ENCODE measurements around the gene RNF175.

- TF ChIP-seq CTCF (IDR thresholded peaks at IDR 0.05) = no peak
- no peak for TF ChIP-seq POLR2A (IDR thresholded peaks at IDR 0.05)
These were observed 28.8 kb upstream of the RNF175 start, which contains the start of gene SFRP2 for GRCh38 chr4:153788413-153789276.

Data from adrenal gland (tissue), 5 donors.